CD4-positive, alpha-beta T cell treated with Interleukin-15 for 1 hour (primary cell): ENCODE data around the gene MYT1.
"Not testable (repeated sequence)": the region's sequence is repeated elsewhere in the genome, so short reads cannot be mapped to it uniquely, and the experiment has no call there.

Experiments
- DNase-seq: peaks from one replicate; pipeline ENCODE4 v3.0.0-alpha.2; 2020

Gene MYT1

GRCh38 chr20:64220891-64221527 lies 56.8 kb downstream of the MYT1 start:
- no peak for DNase-seq

- DNase-seq = no peak
Measured at GRCh38 chr20:64222291-64222735, 58.1 kb downstream of the MYT1 start.

DNA sequence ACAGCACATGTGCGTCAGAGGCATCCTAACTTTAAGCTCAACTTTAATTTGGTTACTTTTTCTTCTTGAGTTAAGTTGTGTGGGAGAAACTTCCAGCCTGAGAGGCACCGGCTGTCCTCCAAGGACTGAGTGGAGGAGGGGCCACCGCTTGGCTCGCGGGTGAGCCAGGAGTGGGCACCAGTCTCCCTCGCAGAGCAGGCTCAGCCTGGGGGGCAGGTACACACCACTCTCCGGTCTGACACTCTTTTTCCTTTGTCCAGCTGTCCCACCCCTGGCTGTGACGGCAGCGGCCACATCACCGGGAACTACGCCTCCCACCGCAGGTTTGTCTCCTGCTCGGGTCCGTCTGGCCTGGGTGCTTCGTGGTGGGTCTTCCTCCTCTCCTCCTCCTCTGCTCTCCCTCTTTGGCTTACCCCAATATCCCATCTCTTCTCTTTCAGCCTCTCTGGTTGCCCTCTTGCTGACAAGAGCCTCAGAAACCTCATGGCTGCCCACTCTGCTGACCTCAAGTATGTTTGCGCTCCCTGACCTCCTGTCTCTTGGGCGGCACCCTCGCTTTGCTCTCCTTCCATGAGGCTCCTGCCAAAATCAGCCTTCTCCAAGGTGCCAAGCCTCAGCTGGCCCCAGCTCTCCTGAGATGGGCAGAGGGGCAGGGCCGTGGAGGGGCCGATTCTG lies 58.7 kb downstream of the MYT1 start:
- DNase-seq = no peak

- DNase-seq = no peak
Measured at GRCh38 chr20:64223526-64224067, 59.3 kb downstream of the MYT1 start.

GRCh38 chr20:64224351-64225170 lies 60.3 kb downstream of the MYT1 start:
- DNase-seq = no peak

GRCh38 chr20:64225171-64225595 lies 60.9 kb downstream of the MYT1 start:
- no peak for DNase-seq

- DNase-seq = no peak
Measured at GRCh38 chr20:64225828-64226598, 61.8 kb downstream of the MYT1 start.

GRCh38 chr20:64226686-64227580 lies 62.7 kb downstream of the MYT1 start:
- DNase-seq = peak; percentile 31

GRCh38 chr20:64228086-64228653 lies 63.9 kb downstream of the MYT1 start:
- no peak for DNase-seq

DNA sequence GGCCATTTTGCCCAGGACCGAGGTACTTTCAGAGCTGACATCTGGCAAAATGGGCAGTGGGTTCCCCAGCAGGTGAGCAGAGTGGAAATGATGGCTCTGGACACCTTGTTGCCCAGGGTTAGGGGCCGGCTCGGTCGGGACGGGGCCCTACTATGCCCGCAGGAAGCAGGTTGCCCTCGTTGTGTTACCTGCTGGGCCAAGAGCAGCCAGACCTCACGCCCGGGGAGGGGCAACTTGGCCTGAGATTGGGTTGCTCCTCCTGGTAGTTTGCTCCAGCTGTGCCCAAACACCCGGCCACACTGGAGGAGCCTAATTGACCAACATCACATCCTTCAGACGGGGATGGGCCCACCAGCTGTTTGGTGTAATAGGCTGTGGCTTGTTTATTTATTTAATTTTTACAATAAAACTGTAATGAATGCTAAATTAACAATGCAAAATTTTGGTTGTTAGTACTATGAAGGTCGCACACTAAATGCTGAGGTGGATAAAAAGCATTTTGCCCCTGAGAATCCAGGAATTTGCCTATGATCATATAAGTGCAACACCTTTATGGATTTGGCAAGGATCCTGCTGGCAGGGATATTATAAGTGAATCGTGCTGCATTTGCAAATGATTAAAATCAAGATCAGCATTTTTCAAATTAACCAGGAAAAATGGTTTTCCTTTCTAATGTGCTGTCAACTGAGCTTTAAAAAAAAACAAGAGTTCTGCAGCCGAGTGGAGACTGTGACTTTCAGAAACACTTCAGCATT lies 64.7 kb downstream of the MYT1 start:
- DNase-seq = no peak

DNA sequence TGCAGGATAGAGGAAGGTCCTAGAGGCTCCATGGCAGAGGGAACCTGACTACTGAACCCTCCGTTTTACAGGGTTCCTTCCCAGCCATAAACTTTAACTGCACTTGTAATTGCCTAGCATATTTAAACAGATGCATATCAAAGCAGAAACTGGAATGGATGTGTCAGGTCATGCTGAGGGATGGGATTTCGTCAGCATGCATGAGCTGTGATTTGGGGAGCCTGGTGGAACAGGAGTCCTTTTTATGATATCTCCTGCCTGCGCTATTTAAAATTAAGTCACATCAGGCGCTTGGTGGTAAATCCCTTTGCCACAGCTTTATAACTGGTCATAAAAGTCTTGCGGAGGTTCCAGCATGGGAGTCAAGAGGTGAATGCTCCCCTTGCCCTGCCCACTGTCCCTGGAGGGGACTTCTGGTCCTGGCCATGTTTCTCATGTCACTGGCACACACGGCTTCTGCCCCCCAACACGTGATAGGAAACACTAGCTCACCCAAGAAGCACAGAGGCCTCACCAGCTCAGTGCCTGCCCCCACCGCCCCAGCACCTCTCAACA lies 65.3 kb downstream of the MYT1 start:
- no peak for DNase-seq

DNA sequence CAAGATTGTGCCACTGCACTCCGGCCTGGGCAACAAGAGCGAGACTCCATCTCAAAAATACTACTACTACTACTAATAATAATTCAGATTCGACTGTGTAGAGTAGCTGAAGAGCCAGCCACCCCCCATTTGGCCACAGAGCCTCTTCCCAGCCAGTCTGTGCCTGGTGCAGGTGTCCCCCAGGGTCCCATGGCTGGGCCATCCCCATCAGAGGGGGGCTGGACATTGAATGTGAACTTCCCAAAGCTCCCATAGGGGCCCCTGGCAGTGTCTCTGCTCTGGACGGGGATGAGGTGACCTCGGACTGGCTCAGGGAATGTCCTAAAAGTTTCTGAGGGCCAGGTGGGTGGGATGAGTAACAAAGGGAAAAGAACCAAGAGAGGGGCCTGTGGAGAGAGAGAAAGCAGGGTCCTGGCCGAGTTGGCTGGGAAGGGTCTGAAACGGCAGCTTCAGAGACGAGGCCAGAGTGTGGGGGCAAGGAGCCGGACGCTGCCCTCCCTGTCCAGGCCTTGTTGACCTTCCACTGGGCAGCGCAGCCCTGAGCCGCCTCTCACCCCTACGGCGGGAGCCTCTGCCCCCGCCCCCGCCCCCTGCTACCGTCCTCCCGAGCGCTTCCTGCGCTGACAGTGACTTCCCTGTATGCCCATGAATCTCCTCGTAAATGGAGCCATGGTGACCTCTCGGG lies 66.4 kb downstream of the MYT1 start:
- no peak for DNase-seq

DNA sequence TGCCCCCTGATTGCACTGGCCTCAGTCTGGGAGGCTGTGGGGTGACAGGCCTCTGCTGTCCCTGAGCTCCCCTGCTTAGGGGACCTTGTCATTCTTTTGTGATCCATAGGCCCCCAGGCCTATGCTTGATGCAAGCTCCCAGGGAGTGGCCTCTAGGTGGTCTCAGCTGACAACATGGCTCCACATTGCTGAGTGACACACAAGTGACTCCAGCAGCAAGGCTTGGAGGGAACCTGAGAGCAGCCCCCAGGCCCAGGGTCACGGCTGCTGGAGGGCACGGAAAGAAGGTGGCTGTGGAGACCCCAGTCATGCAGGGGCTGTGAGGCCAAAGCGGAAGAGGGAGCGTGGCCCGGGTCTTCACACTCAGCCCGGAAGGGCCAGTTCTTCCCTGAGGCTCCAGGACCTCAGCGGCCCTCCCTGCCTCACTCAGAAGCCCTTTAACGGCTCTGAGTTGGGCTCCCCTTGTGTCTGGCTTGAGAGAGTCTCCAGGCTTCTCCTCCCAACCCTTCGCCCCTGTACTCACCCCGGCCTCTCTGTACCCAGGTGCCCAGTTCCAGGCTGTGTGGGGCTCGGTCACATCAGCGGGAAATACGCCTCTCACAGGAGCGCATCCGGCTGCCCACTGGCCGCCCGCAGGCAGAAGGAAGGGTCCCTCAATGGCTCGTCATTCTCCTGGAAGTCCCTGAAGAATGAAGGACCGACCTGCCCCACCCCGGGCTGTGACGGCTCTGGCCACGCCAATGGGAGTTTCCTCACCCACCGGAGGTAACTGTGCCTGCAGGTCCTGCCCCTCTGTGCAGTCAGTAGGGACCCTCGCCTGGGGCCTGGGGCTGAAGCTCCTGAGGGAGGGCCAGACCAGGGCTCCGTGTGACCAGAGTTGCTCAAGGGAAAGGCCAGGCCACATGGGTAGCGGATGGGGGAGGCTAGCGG lies 67.6 kb downstream of the MYT1 start:
- no peak for DNase-seq

DNA sequence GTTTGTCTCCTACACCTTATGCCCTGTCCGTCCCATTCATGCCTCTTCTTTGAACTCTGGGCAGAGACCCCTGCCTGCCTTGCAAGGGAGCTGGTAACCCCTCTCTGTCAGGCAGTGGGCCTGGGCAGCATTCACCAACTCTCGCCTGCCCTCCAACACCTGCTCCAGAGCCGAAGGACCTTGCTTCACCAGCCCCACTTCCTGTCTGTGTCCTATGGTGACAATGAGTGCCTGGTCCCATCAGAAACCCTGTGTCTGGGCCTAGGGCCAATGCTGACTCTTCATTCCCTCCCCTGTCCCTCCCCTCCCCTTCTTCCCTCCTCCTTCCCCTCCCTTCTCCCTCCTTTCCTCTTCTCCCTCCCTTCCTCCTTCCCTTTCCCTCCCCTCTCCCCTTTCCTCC lies 68.5 kb downstream of the MYT1 start:
- DNase-seq = no peak

GRCh38 chr20:64233725-64234124 lies 69.5 kb downstream of the MYT1 start:
- no peak for DNase-seq

- no peak for DNase-seq
Measured at GRCh38 chr20:64234291-64234791, 70.1 kb downstream of the MYT1 start.

GRCh38 chr20:64234921-64235565 lies 70.8 kb downstream of the MYT1 start:
- DNase-seq = not testable (repeated sequence)
